PC-3 (cell line): ENCODE results near the gene TOR2A.

Experiments used
- CTCF ChIP-seq: fragments of 300-600 bp; sonication (generic); conservative IDR thresholded peaks from 2 replicates; pipeline ENCODE4 v1.5.1; 2017; ENCODE audit warnings: antibody characterized with exemption, low read depth, mild to moderate bottlenecking, low read length
- EZH2 ChIP-seq: fragments of 300-600 bp; sonication (generic); IDR thresholded peaks from one replicate; pipeline ENCODE4 v1.6.1; 2017; ENCODE audit warnings: antibody characterized with exemption, mild to moderate bottlenecking, low read length; ENCODE audit not compliant: unreplicated experiment
- EZH2phosphoT487 ChIP-seq: fragments of 300-600 bp; sonication (generic); IDR thresholded peaks from 2 replicates; pipeline ENCODE4 v1.6.1; 2018; ENCODE audit warnings: mild to moderate bottlenecking, antibody characterized with exemption, low read length, borderline replicate concordance

- no peak for TF ChIP-seq EZH2
- no peak for TF ChIP-seq CTCF
- no peak for TF ChIP-seq EZH2phosphoT487
Measured at GRCh38 chr9:127693697-127694096, 41.4 kb downstream of the TOR2A start.
